HS-5 (cell line): ENCODE data around the gene CHCHD3.
"Not testable (repeated sequence)": the region's sequence is repeated elsewhere in the genome, so short reads cannot be mapped to it uniquely, and the experiment has no call there.

Experiments
- DNase-seq: peaks from one replicate; pipeline ENCODE4 v3.0.0-alpha.2; 2012; ENCODE audit warnings: low read depth

The CHCHD3 gene

GRCh38 chr7:132947011-132947410 lies 134.9 kb downstream of the CHCHD3 start:
- no peak for DNase-seq

- DNase-seq, result no peak
Observed at GRCh38 chr7:132944774-132945173, 137.1 kb downstream of the CHCHD3 start.

GRCh38 chr7:132943645-132944044 lies 138.2 kb downstream of the CHCHD3 start:
- DNase-seq, result no peak

GRCh38 chr7:132942701-132943100 lies 139.2 kb downstream of the CHCHD3 start:
- DNase-seq, result no peak

GRCh38 chr7:132941905-132942304 lies 140.0 kb downstream of the CHCHD3 start:
- DNase-seq, result no peak

GRCh38 chr7:132941428-132941827 lies 140.5 kb downstream of the CHCHD3 start:
- no peak for DNase-seq

- DNase-seq, result no peak
Observed at GRCh38 chr7:132940084-132940483, 141.8 kb downstream of the CHCHD3 start.

- DNase-seq, result no peak
Observed at GRCh38 chr7:132939495-132939894, 142.4 kb downstream of the CHCHD3 start.

GRCh38 chr7:132937286-132937685 lies 144.6 kb downstream of the CHCHD3 start:
- no peak for DNase-seq

- no peak for DNase-seq
Observed at GRCh38 chr7:132935608-132936007, 146.3 kb downstream of the CHCHD3 start.

- DNase-seq, result no peak
Observed at GRCh38 chr7:132934017-132934416, 147.9 kb downstream of the CHCHD3 start.

GRCh38 chr7:132933072-132933458 lies 148.8 kb downstream of the CHCHD3 start:
- DNase-seq, result no peak

- DNase-seq, result no peak
Observed at GRCh38 chr7:132932296-132933071, 149.4 kb downstream of the CHCHD3 start.

- no peak for DNase-seq
Observed at GRCh38 chr7:132930881-132931280, 151.0 kb downstream of the CHCHD3 start.

GRCh38 chr7:132929944-132930343 lies 151.9 kb downstream of the CHCHD3 start:
- not testable (repeated sequence) for DNase-seq

GRCh38 chr7:132919771-132920170 lies 162.1 kb downstream of the CHCHD3 start:
- DNase-seq, result no peak

- no peak for DNase-seq
Observed at GRCh38 chr7:132915647-132916046, 166.2 kb downstream of the CHCHD3 start.

- no peak for DNase-seq
Observed at GRCh38 chr7:132910657-132911056, 171.2 kb downstream of the CHCHD3 start.

- no peak for DNase-seq
Observed at GRCh38 chr7:132907380-132907940, 174.4 kb downstream of the CHCHD3 start.

GRCh38 chr7:132906193-132906835 lies 175.6 kb downstream of the CHCHD3 start:
- DNase-seq, result no peak

- DNase-seq, result not testable (repeated sequence)
Observed at GRCh38 chr7:132905136-132905535, 176.8 kb downstream of the CHCHD3 start.

- no peak for DNase-seq
Observed at GRCh38 chr7:132904209-132904608, 177.7 kb downstream of the CHCHD3 start.

- not testable (repeated sequence) for DNase-seq
Observed at GRCh38 chr7:132902294-132902693, 179.6 kb downstream of the CHCHD3 start.
